ENCODE data around the gene SUPT4H1.
A peak's percentile ranks its signal among the peaks of the same experiment; 100 is the strongest.

SUPT4H1 gene

GRCh38 chr17:58338841-58339754 is 12.9 kb downstream of the SUPT4H1 start:
- DNase-seq, result peak; percentile 31 to 47

GRCh38 chr17:58338454-58338840 is 13.6 kb downstream of the SUPT4H1 start:
- peak; percentile 42 to 55 for DNase-seq

- DNase-seq, result peak; percentile 91 to 96
Measured at GRCh38 chr17:58337600-58338453, 14.2 kb downstream of the SUPT4H1 start.

GRCh38 chr17:58337210-58337599 is 14.8 kb downstream of the SUPT4H1 start:
- DNase-seq, result peak; percentile 50 to 62

- DNase-seq, result peak in 1 of 2 donors; percentile 26
Measured at GRCh38 chr17:58336456-58337209, 15.4 kb downstream of the SUPT4H1 start.

GRCh38 chr17:58335779-58336455 is 16.1 kb downstream of the SUPT4H1 start:
- peak; percentile 56 to 68 for DNase-seq

GRCh38 chr17:58335061-58335731 is 16.8 kb downstream of the SUPT4H1 start:
- DNase-seq, result peak; percentile 33 to 41

- DNase-seq, result no peak
Measured at GRCh38 chr17:58334661-58335060, 17.3 kb downstream of the SUPT4H1 start.

- no peak for DNase-seq
Measured at GRCh38 chr17:58334256-58334655, 17.7 kb downstream of the SUPT4H1 start.

DNA sequence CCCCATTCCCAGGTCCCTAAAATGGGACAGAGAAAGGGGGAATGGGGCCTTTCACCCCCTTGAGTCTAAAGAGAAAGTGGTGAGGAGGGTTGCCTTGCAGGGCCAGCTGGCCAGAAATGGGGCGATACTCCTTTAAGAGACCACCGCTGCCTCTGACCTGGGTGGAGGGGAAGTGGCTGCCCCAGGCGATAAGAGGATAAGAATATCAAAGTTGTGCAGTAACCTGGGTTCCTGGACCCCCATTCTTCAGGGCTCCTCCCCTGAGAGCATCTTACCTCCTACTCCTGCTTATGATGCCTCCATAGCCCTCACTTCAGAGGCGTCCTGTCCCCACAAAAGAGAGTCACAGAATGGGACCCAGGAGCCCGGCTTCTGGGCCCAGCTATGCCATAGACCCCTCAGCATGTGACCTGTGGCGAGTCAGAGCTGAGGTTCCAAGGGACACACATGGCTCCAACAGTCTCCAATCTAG is 18.2 kb downstream of the SUPT4H1 start:
- no peak for DNase-seq

- peak; percentile 35 to 72 for DNase-seq
Measured at GRCh38 chr17:58332778-58333735, 18.9 kb downstream of the SUPT4H1 start.

DNA sequence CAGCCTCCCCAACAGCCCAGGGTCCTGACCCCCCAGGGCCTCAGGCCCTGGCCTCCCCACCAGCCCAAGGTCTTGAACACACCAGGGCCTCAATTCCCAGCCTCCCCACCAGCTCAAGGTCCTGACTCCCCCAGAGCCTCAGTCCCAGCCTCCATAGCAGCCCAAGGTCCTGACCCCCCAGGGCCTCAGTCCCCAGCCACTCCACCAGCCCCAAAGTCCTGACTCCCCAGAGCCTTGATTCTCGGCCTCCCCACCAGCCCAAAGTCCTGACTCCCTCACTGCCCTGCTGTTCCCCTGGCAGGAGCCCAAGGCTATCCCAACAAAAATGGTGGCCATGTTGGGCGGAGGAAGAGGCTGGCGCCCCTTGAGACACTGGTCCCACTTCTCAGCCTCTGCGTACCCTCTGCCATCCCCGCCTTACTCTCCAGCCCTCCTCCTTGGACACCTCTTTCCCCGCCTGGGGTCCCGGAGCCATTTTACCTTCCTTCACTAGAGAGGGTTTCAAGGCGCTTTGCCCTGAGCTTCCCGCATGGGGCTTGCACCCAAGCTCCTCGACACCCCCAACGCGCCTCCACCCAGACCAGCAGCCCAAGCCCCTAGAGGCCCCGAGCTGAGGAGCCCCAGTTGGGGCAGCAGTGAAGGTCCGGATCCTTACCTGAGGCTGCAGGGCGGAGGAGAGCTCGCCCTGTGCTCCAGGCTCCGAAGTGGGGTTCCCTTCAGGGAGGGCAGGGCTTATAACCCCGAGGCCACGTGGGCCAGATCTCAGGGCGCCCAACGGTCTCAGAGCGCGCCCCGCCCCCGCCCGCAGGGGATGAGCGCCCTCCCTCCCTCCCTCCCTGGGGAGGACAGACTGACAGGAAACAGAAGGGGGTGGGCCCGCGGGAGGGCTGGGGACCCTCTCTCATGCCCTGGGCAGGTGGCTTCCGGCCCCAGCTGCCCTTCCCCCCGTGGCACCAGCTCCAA is 19.9 kb downstream of the SUPT4H1 start:
- peak; percentile 93 to 96 for DNase-seq

- DNase-seq, result peak; percentile 82 to 87
Measured at GRCh38 chr17:58330997-58331814, 20.8 kb downstream of the SUPT4H1 start.

GRCh38 chr17:58330538-58330996 is 21.4 kb downstream of the SUPT4H1 start:
- peak; percentile 26 to 46 for DNase-seq

DNA sequence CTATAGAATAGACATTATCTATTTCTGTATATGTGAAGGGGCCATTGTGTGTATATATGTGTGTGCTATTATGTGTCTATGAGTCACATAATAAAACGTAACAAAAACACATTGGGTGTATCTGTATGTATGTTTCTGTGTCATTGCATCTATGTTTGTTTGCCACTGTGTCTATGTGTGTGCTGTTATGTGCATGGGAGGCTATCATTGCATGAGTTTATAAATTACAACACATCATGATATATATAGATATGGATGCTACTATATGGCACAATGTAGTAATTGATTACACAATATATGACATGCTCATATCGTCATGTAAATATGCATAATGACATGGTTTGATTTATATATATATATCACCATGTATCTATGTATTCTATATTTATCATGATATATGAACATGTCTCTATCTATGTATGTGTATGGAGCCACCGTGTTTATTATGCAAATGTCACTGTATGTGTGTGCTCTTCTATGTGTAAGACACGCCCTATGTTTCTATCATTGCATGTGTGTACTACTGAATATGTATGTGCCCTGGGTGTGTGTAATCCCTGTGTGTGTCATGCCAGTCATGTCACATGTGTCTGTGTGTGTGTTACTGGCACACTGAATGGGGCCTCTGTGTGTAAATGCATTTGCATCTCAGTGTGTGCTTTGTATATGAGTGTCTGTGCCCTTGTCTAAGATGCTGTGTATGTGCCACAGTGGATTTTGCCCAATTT is 22.0 kb downstream of the SUPT4H1 start:
- DNase-seq, result peak; percentile 46 to 54

DNA sequence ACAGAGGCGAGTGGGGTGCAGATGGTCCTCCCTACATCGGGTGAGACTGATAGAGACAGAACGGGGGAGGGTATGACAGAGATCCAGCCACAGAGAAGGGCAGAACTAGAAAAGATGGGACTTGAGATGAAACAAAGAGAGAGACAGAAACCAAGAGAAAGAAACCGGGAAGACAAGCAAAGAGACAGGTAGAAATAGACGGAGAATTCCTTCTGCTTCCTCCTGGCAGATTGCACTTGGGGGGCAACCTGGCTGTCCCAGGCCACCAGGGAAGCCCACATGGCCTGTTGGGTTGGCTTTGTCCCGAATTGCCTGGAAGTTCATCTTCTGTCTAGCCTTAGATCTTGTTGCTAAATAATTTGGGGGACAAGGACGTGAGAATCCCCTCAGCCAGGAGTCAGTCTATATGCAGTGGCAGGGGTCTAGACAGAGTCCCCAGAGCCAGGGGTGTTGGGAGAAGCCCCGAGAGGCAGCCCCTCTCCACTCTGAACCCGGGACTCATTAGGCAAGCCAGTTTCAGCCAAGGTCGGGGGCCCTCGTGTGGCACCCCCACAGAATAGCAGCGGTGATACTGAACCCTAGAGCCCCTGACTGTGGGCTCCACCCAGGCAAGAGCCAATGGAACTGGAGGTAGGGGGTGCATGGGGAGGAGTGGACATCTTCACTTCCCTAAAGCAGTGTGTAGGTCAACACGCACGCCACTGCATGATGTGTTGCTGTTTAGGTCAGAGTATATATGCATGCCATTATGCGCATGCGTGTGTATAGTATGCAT is 22.8 kb downstream of the SUPT4H1 start:
- peak; percentile 76 to 86 for DNase-seq

All from activated CD4-positive, alpha-beta T cell treated with anti-CD3 and anti-CD28 coated beads for 4 hours (primary cell).